NCI-H345 treated with DMSO at 0.1 percent for 48 hours (cell line): ENCODE data around the gene AFDN.

Source experiments
- DNase-seq: peaks from one replicate; lab custom pipeline; 2025; ENCODE audit not compliant: unreplicated experiment; lab: John Stamatoyannopoulos, UW

Gene AFDN

GRCh38 chr6:168013250-168013915 lies 186.7 kb downstream of the AFDN start:
- DNase-seq, result no peak

GRCh38 chr6:168014428-168014827 lies 187.7 kb downstream of the AFDN start:
- no peak for DNase-seq

GRCh38 chr6:168015009-168015408 lies 188.3 kb downstream of the AFDN start:
- no peak for DNase-seq

- DNase-seq, result no peak
These were observed 188.9 kb downstream of the AFDN start for GRCh38 chr6:168015482-168016175.

- no peak for DNase-seq
These were observed 189.5 kb downstream of the AFDN start for GRCh38 chr6:168016176-168016620.

- DNase-seq, result no peak
These were observed 190.2 kb downstream of the AFDN start for GRCh38 chr6:168016721-168017525.

- peak; percentile 32 for DNase-seq
These were observed 190.9 kb downstream of the AFDN start for GRCh38 chr6:168017629-168018028.

- DNase-seq, result no peak
These were observed 192.0 kb downstream of the AFDN start for GRCh38 chr6:168018664-168019063.

GRCh38 chr6:168020242-168020641 lies 193.5 kb downstream of the AFDN start:
- DNase-seq, result no peak

GRCh38 chr6:168021581-168021980 lies 194.9 kb downstream of the AFDN start:
- no peak for DNase-seq
